ENCODE results near the gene SORL1. TPM values are rescaled to one million over a fixed set of nuclear protein-coding genes. Genes with fewer than 3 reads are reported as not detected.
A peak's percentile ranks its signal among the peaks of the same experiment; 100 is the strongest.

Gene SORL1
- total and polyA plus RNA-seq, 2 experiments from 2014 or later: 6.4 to 18.2 TPM

- peak; percentile 65 to 92 for DNase-seq (ENCODE audit: low read depth in 1 of 2, low spot score in 1 of 2)
- Histone ChIP-seq H3K4me3 (no peak overlapping the region), H3K9me3 (ENCODE audit: low read depth) (no peaks in the 10 kb centered on the region), H3K27ac (no peak overlapping the region), H3K4me1 (ENCODE audit: low read depth) (peaks cover 18% of the 10 kb centered on the region), H3K36me3 (no peaks in the 10 kb centered on the region), H3K27me3 (no peaks in the 10 kb centered on the region)
- no peak for TF ChIP-seq CTCF (IDR thresholded peaks at IDR 0.05; ENCODE audit: low read depth, low read length)
These were observed 14.1 kb downstream of the SORL1 start for GRCh38 chr11:121466063-121466794.

GRCh38 chr11:121467471-121467870, 15.4 kb downstream of the SORL1 start:
- Histone ChIP-seq H3K27ac (no peak overlapping the region), H3K9me3 (ENCODE audit: low read depth) (no peaks in the 10 kb centered on the region), H3K4me3 (no peak overlapping the region), H3K36me3 (no peaks in the 10 kb centered on the region), H3K4me1 (ENCODE audit: low read depth) (peaks cover 18% of the 10 kb centered on the region), H3K27me3 (no peaks in the 10 kb centered on the region)
- no peak for DNase-seq (ENCODE audit: low read depth in 1 of 2, low spot score in 1 of 2)
- TF ChIP-seq CTCF (IDR thresholded peaks at IDR 0.05; ENCODE audit: low read depth, low read length): no peak

- Histone ChIP-seq H3K27ac (no peak overlapping the region), H3K9me3 (ENCODE audit: low read depth) (no peaks in the 10 kb centered on the region), H3K36me3 (no peaks in the 10 kb centered on the region), H3K4me1 (ENCODE audit: low read depth) (peaks cover 18% of the 10 kb centered on the region), H3K4me3 (no peak overlapping the region), H3K27me3 (no peaks in the 10 kb centered on the region)
- DNase-seq (ENCODE audit: low read depth in 1 of 2, low spot score in 1 of 2): no peak
- TF ChIP-seq CTCF (IDR thresholded peaks at IDR 0.05; ENCODE audit: low read depth, low read length): no peak
These were observed 15.9 kb downstream of the SORL1 start for GRCh38 chr11:121467965-121468364.

GRCh38 chr11:121469910-121470309, 17.8 kb downstream of the SORL1 start:
- Histone ChIP-seq H3K4me3 (no peak overlapping the region), H3K27ac (no peak overlapping the region), H3K36me3 (no peaks in the 10 kb centered on the region), H3K9me3 (ENCODE audit: low read depth) (no peaks in the 10 kb centered on the region), H3K4me1 (ENCODE audit: low read depth) (peaks cover 9% of the 10 kb centered on the region), H3K27me3 (no peaks in the 10 kb centered on the region)
- no peak for DNase-seq (ENCODE audit: low read depth in 1 of 2, low spot score in 1 of 2)
- TF ChIP-seq CTCF (IDR thresholded peaks at IDR 0.05; ENCODE audit: low read depth, low read length): no peak

- Histone ChIP-seq H3K27ac (no peak overlapping the region), H3K27me3 (no peaks in the 10 kb centered on the region), H3K4me1 (ENCODE audit: low read depth) (peaks cover 7% of the 10 kb centered on the region), H3K4me3 (no peak overlapping the region), H3K36me3 (no peaks in the 10 kb centered on the region), H3K9me3 (ENCODE audit: low read depth) (no peaks in the 10 kb centered on the region)
- no peak for DNase-seq (ENCODE audit: low read depth in 1 of 2, low spot score in 1 of 2)
- no peak for TF ChIP-seq CTCF (IDR thresholded peaks at IDR 0.05; ENCODE audit: low read depth, low read length)
These were observed 19.1 kb downstream of the SORL1 start for GRCh38 chr11:121471167-121471566.

Data from cardiac muscle cell (in vitro differentiated cells and primary cell).